NCI-H1105 (cell line): ENCODE results near the gene ADCY7.

ENCODE experiments used
- DNase-seq: peaks from one replicate; lab custom pipeline; 2025; lab: John Stamatoyannopoulos, UW

ADCY7 gene

GRCh38 chr16:50267651-50268050, 1.3 kb downstream of the ADCY7 start:
- DNase-seq = no peak

GRCh38 chr16:50268352-50268751, 2.0 kb downstream of the ADCY7 start:
- DNase-seq = no peak

- DNase-seq = no peak
Measured at GRCh38 chr16:50269061-50269705, 2.8 kb downstream of the ADCY7 start.

GRCh38 chr16:50269769-50270509, 3.6 kb downstream of the ADCY7 start:
- no peak for DNase-seq

GRCh38 chr16:50270510-50271147, 4.3 kb downstream of the ADCY7 start:
- no peak for DNase-seq

- no peak for DNase-seq
Measured at GRCh38 chr16:50271148-50272041, 5.0 kb downstream of the ADCY7 start.

GRCh38 chr16:50272111-50272571, 5.8 kb downstream of the ADCY7 start:
- DNase-seq = no peak

GRCh38 chr16:50272687-50273381, 6.5 kb downstream of the ADCY7 start:
- no peak for DNase-seq

GRCh38 chr16:50273382-50273690, 7.0 kb downstream of the ADCY7 start:
- no peak for DNase-seq

GRCh38 chr16:50273888-50274325, 7.6 kb downstream of the ADCY7 start:
- DNase-seq = no peak

- DNase-seq = no peak
Measured at GRCh38 chr16:50274326-50275097, 8.2 kb downstream of the ADCY7 start.

GRCh38 chr16:50275098-50275415, 8.7 kb downstream of the ADCY7 start:
- DNase-seq = no peak

- DNase-seq = no peak
Measured at GRCh38 chr16:50275428-50276325, 9.3 kb downstream of the ADCY7 start.

- DNase-seq = no peak
Measured at GRCh38 chr16:50276326-50276640, 9.9 kb downstream of the ADCY7 start.

- no peak for DNase-seq
Measured at GRCh38 chr16:50276801-50277555, 10.6 kb downstream of the ADCY7 start.

GRCh38 chr16:50278251-50278650, 11.9 kb downstream of the ADCY7 start:
- no peak for DNase-seq

GRCh38 chr16:50279504-50279865, 13.1 kb downstream of the ADCY7 start:
- DNase-seq = no peak

GRCh38 chr16:50280932-50281331, 14.6 kb downstream of the ADCY7 start:
- DNase-seq = no peak

GRCh38 chr16:50281391-50282009, 15.1 kb downstream of the ADCY7 start:
- DNase-seq = no peak
